Measurements from ENCODE around the gene ITGB1BP2. TPM values are rescaled to one million over a fixed set of nuclear protein-coding genes. Genes with fewer than 3 reads are reported as not detected.
"Not testable (repeated sequence)": the region's sequence is repeated elsewhere in the genome, so short reads cannot be mapped to it uniquely, and the experiment has no call there.

ITGB1BP2 gene
- total RNA-seq, 1 donor from 2014 or later = 0.99 TPM

DNA sequence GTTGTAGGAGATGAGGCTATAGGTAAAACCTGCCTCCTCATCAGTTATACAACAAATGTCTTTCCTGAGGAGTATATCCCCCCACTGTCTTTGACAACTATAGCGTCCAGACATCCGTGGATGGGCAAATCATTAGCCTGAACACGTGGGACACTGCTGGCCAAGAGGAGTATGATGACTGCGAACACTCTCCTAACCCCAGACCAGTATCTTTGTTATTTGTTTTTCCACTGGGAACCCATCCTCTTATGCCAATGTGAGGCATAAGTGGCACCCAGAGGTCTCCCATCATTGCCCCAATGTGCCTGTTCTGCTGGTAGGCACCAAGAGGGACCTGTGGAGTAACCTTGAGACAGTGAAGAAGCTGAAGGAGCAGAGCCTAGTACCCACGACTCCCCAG, 50.9 kb downstream of the ITGB1BP2 start:
- not testable (repeated sequence) for H3K27me3 ChIP-seq; H3K9ac ChIP-seq; H3F3A ChIP-seq (ENCODE audit: low read depth); H3K4me1 Mint-ChIP-seq; H3K4me3 ChIP-seq; H3K27ac Mint-ChIP-seq; H4K20me1 ChIP-seq (ENCODE audit: low read depth); H3K27me3 Mint-ChIP-seq (ENCODE audit: insufficient read depth, low read depth); H3K79me2 ChIP-seq (ENCODE audit: low read depth); H3K4me1 ChIP-seq; H3K4me3 Mint-ChIP-seq; H3K36me3 ChIP-seq; DNase-seq (ENCODE audit: low spot score); H2AFZ ChIP-seq (replicated peaks); H3K9me3 ChIP-seq (ENCODE audit: low read depth); H3K4me2 ChIP-seq; H3K9me3 Mint-ChIP-seq; H3K36me3 Mint-ChIP-seq; H3K27ac ChIP-seq

Other genes with a start within 250 kb of the ITGB1BP2 start
- gene SNX12, start 233.4 kb upstream of the ITGB1BP2 start, total RNA-seq (ENCODE audit: low replicate concordance) = 58.1 and 82.9 TPM in 2 replicates
- 2.5 and 6.8 TPM in 2 replicates for gene FOXO4, start 205.9 kb upstream of the ITGB1BP2 start, total RNA-seq (ENCODE audit: low replicate concordance)
- gene CXorf65, start 195.0 kb upstream of the ITGB1BP2 start, total RNA-seq (ENCODE audit: low replicate concordance) = not detected in 2 replicates
- not detected in 2 replicates for gene IL2RG, start 190.2 kb upstream of the ITGB1BP2 start, total RNA-seq (ENCODE audit: low replicate concordance)
- gene MED12, start 183.2 kb upstream of the ITGB1BP2 start, total RNA-seq (ENCODE audit: low replicate concordance) = 27.0 and 40.2 TPM in 2 replicates
- gene NLGN3, start 156.9 kb upstream of the ITGB1BP2 start, total RNA-seq (ENCODE audit: low replicate concordance) = 10.0 and 16.0 TPM in 2 replicates
- not detected in 2 replicates for gene GJB1, start 78.5 kb upstream of the ITGB1BP2 start, total RNA-seq (ENCODE audit: low replicate concordance)
- 50.8 and 85.8 TPM in 2 replicates for gene ZMYM3, start 47.6 kb upstream of the ITGB1BP2 start, total RNA-seq (ENCODE audit: low replicate concordance)
- gene NONO, start 18.1 kb upstream of the ITGB1BP2 start, total RNA-seq (ENCODE audit: low replicate concordance) = 890 and 916 TPM in 2 replicates
- gene TAF1, start 64.6 kb downstream of the ITGB1BP2 start, total RNA-seq (ENCODE audit: low replicate concordance) = 21.4 and 29.7 TPM in 2 replicates
- gene OGT, start 231.4 kb downstream of the ITGB1BP2 start, total RNA-seq (ENCODE audit: low replicate concordance) = 214 and 287 TPM in 2 replicates